Dedifferentiated amniotic fluid mesenchymal stem cell (primary cell): ENCODE measurements around the gene ELOVL5.
A peak's percentile ranks its signal among the peaks of the same experiment; 100 is the strongest.
"Not testable (repeated sequence)": the region's sequence is repeated elsewhere in the genome, so short reads cannot be mapped to it uniquely, and the experiment has no call there.

Experiments
- DNase-seq: peaks from one replicate; pipeline ENCODE4 v3.0.0-alpha.2; 2016; ENCODE audit errors: extremely low spot score

ELOVL5 gene, protein sequence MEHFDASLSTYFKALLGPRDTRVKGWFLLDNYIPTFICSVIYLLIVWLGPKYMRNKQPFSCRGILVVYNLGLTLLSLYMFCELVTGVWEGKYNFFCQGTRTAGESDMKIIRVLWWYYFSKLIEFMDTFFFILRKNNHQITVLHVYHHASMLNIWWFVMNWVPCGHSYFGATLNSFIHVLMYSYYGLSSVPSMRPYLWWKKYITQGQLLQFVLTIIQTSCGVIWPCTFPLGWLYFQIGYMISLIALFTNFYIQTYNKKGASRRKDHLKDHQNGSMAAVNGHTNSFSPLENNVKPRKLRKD

DNA sequence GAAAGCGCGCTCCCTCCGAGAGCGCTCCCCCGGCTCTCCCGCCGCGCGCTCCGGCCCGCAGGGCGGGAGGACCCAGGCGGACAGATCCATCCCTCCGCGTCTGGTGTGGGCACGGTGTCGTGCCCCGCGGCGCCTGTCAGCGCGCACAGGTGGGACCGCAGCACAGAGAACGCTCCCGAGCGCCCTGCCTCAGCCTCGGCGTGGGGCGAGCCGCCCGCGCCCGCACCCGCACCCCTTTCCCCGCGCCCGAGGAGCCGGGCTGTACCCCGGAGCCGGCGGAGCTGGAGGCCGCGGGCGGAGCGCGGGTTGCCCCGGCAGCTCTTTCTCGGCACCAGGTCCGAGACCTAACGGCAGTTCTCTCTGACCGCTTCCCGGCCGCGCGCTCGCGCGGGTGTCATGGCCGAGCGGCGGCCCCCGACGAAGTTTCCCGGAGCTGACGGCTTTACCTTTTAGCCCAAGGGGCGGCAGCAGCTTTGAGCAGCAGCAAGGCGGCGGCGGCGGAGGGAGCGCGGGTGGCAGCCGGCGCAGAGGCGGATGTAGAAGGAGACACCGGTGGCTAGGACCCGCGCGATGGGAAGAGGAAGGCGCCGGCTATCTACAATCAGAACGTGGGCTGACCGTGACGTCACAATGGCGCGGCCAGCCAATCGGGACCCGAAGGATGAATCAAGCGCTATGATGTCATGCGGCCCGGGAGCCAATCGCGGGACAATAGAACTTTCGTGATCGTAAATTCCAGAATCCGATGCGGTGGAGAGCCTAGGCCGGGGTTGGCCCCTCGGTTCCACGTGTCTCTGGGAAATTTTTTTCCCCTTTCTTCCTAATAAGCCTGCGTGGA, at the start of gene ELOVL5:
TSS of gene ELOVL5 (minus strand) at position 580 of the 838 bp plus-strand sequence. CDS start 53,251 bp downstream, outside the sequence.
- DNase-seq: peak; percentile 99

DNA sequence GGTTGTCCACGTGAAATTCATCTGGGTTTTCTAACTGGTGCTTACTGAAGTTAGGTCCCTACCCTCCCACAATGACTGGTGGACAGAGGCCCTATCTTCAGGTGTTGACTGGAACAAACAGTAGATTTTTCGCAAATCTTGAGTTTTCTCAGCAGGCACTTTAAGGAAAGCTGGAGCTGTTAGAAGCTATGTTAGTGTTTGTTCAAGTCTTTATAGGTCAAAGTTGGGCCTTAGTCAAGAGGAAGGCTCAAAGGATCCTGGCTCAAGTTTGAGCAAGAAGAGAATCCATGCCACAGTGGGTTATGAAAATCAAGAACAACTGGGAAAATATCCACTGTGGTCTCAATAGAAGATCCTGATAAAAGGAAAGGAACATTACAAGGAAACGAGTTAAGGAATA, 48.5 kb upstream of the ELOVL5 start:
- DNase-seq: no peak

DNA sequence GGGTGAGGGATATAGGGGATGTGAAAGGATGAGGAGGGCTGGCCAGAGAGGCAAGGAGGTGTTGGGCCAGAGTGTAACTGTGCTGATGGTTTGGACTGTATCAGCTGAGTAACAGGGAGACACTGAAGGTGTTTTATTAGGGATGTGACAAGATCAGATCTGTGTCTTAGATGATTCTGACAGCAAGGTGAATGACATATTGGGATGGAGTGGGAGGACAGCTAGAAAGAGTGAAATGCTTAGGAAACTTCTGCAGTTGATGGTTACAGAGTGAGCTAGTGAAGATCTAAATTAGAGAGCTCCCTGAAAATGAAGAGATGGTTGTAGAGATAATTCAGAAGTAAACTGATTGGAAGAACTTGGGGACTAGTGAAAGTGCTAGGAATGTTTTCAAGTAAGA, 47.2 kb upstream of the ELOVL5 start:
- no peak for DNase-seq

DNA sequence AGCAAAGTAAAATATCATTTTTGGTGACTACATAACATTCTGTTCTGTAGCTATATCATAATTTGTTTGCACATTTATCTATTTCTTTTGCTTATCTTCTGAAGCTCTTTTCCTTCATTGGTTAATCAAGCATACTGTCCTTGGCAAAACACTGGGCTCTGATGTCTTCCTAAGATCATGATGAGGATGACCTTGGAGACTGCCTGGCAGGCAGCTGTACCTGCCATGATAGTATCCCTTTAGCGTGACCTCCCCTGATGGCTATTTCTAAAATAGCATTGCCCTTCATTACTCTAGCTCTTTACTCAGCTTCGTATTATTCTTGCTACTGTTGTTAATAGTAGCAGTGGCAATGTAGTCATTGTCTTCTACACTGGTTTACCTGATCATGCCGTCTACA, 46.0 kb upstream of the ELOVL5 start:
- no peak for DNase-seq

DNA sequence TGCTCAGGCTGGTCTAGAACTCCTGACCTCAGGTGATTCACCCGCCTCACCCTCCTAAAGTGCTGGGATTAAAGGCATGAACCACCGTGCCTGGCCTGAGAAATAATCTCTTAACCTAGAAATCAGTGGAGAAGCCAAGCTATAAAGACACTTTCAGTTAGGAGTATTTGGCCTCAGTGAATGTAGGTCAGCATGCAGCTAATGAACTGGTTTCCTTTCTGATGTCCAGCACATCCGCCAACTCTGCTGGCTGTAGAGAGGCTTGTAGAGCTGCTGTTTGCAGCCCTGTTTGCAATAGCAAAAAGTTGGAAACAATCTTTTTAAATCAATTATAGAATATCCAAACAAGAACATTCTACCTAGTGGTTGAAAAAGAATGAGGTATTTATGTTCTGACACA, 42.4 kb upstream of the ELOVL5 start:
- no peak for DNase-seq

DNA sequence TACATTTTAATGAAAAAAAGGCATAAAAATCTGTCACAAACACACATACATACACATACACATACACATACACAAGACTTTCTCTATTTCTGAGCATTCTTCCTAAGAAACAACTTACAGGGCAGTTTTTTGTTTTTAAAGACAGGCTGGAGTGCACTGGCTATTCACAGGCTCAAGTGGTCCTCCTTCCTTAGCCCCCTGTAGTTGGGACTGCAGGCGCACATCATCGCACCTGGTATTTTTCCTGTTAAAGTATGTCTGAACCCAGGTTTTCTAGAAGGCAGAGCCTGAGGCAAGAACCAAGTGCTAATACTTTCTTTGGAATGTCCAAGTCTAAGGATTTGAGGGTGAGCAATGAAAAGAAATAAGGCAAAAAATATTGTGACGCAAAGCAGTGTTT, 41.3 kb upstream of the ELOVL5 start:
- no peak for DNase-seq

DNA sequence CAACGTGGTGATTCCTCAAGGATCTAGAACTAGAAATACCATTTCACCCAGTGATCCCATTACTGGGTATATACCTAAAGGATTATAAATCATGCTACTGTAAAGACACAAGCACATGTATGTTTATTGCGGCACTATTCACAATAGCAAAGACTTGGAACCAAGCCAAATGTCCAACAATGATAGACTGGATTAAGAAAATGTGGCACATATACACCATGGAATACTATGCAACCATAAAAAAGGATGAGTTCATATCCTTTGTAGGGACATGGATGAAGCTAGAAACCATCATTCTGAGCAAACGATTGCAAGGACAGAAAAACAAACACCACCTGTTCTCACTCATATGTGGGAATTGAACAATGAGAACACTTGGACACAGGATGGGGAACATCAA, 39.9 kb upstream of the ELOVL5 start:
- DNase-seq: not testable (repeated sequence)

DNA sequence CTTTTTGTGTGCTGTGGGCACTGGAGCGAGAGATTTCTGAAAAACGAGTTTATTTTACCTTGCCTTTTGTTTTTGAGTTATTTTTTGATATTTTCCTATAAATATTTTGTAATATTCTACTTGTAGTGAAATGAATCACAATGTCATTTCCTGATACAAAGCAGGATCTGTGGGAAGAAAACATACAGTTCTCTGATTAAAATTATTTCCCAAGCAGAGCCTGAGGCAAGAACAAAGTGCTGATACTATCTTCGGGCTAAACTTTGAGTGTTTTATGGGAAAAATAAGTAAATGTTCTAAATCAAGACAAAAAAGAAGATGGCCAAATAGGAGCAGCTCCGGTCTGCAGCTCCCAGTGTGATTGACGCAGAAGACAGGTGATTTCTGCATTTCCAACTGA, 33.7 kb upstream of the ELOVL5 start:
- no peak for DNase-seq

DNA sequence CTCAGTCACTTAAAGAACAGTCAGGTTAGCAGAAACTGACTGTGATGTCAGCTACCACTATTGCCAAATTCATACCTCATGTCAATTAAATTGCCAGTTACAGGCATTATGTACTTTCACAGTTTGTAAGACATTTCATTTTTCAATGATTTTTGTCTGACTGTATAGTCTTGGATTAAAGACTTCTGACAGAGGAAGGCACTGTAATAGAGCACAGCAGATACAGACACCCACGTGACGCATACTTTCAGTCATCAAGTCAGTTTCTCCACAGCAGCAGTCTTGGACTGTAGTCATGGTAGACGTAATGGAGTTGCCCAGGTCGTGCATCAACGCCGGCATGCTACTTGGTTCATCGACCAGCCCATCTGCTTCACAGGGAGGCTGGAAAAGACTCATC, 29.5 kb upstream of the ELOVL5 start:
- no peak for DNase-seq

DNA sequence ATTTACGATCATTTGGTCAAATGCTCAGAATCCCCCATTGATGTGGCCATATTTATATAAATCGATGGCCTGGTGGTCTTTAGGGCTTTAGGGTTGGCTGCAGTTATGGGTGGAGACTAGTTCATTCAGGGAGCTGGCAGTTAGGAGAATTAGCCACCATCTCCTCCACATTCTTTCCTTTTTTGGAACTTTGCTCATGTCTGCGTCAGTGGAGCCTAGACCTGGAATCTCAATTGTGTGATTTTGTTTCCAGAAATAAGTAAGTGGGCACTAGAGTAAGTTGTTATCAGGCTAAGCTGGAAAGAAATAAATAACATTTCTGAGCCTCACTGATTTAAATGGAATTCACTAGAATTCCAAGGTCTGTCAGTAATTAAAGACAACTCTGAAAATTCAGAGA, 29.0 kb upstream of the ELOVL5 start:
- DNase-seq: no peak

DNA sequence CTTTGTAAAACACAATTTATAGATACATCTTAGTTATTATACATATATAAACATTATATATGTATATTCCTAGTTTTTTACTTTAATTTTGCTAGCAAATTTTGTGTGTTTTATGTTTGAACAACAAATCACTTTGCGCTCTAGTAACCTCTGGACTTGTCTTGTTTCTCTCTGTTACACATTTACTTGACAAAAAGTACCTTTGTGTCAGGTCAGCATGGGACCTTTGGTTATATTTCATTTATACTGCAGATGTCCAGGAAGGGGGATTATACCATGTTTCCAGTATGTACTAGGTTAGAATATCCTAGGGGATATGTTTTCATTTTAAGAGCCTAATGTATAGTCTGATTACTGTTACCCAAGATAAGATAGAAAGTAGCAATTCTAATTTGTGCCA, 28.5 kb upstream of the ELOVL5 start:
- no peak for DNase-seq

DNA sequence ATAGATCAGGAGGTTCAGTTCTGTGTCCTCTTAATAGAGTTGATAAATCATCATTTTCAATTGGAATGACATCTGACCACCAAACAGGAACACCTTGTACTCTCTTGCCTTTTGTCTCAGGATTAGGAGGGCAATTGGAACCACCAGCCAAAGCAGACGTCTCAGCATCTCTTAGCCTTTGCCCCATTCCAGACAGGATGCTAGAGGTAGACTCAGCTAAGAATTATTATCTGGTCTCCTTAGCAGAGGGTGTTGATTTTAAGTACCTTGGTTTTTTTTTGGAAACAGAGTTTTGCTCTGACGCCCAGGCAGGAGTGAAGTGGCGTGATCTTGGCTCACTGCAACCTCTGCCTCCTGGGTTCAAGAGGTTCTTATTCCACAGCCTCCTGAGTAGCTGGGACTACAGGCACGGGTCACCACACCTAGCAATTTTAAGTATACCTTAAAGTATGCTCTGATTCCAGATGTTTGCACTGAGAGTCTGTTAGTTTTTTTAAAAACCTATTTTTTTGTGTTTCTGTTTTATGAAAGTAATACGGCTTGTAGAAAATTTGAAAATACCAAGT, 28.0 kb upstream of the ELOVL5 start:
- DNase-seq: no peak

DNA sequence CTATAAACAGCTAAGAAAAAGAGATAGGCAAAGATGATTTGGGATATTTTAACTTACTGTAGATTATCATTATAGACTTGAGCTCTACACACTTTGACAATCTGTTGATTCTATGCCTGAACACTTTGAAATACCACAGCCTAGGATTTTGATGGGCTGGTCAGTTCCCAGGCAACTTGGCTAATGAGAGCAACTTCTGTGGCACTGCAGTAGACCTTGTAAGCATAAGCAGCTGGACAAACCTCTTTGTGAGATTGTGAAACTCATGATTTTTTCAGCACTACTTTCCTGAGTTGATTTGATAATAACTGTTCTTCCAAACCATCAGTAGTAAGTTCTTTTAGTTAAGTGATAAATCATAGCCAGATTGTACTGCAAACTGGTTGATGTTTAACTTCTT, 27.1 kb upstream of the ELOVL5 start:
- DNase-seq: no peak

DNA sequence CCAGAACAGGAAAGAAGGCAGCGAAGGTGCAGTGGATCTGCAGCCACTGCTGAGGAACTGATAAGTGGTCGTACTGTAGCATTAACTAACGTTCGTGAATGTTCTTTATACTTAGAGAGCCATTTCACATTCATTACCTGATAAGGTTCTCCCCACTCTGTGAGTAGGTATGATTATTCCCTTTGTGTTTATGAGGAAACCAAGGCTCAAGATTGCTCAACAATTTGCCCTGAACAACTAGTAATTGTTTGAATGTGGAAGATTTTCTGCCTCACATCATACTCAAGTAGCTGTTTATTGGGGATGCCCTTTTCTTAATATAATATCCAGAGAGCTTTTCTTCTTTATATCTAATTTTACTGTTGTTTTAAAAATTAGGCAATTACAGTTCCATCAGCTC, 24.9 kb upstream of the ELOVL5 start:
- DNase-seq: no peak

DNA sequence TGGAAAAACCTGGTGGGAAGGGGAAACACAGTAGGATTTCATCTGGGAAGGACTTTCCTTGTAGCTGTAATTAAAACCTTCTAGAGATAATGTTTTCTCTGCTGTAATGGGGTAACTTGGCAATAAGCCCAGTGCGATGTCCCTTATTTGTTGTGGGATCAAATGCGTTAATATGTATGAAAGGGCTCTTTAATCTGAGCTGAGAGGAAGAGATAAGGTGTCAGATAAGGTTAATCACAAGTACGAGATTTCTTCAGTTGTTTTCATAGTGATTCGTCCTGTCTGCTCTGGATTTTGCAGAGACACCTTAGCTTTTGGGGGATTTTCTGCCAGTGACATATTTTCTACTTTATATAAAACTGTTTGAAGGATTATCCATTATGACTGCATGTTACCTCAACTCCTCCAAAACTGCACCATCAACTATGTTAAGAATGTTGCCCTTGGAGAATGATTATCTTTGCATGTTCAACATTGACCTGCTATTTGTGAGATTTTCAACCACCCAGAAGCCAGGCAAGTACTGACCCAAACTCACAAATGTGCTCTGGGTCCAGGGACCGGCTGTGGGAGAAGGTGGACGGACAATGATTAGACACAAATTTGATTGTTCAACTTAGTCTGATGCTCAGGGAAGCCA, 21.2 kb upstream of the ELOVL5 start:
- no peak for DNase-seq

DNA sequence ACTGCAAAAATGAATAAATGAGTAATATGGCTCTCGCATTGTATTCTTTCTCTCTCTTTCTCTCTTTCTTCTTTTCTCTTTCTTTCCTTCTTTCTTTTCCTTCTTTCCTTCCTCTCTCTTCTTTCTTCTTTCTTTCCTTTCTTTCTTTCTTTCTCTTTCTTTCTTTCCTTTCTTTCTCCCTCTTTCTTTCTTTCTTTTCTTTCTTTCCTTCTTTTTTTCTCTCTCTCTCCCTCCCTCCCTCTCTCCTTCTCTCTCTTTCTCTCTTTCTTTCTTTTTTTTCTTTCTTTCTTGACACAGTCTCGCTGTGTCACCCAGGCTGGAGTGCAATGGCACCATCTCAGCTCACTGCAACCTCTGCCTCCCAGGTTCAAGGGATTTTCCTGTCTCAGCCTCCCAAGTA, 20.3 kb upstream of the ELOVL5 start:
- DNase-seq: no peak

DNA sequence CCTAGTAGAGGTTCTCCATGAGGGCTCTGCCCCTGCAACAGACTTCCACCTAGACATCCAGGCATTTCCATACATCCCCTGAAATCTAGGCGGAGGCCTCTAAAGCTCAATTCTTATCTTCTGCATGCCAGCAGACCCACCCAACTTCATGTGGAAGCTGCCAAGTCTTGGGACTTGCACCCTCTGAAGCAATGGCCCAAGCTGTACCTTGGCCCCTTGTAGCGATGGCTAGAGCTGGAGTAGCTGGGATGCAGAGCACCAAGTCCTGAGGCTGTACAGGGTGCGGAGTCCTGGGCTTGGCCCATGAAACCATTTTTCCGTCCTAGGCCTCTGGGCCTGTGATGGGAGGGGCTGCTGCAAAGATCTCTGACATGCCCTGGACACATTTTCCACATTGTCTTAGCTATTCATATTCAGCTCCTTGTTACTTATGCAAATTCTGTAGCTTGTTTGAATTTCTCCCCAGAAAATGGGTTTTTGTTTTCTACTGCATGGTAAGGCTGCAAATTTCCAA, 17.4 kb upstream of the ELOVL5 start:
- DNase-seq: no peak

DNA sequence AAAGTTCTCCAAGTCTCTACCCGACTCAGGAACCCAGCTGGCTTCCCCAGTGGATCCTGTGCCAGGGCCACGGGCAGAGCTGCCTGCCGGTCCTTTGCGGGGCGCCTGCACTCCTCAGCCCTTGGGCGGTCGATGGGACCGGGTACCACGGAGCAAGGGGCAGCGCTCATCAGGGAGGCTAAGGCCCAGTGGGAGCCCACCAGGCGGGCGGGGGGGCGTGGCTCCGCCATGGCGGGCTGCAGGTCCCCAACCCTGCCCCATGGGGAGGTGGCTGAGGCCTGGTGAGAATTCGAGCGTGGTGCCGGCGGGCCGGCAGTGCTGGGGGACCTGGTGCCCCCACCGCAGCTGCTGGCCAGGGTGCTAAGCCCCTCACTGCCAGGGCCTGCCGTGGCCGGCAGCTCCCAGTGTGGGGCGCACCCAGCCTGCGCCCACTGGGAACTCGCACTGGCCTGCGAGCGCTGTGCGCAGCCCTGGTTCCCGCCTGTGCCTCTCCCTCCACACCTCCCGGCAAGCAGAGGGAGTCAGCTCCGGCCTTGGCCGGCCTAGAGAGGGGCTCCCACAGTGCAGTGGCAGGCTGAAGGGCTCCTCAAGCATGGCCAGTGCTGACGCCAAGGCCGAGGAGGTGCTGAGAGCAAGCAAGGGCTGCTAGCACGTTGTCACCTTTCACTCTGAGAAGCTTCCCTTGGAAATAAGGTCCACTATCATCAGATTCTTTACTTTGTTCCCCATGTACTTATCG, 14.8 kb upstream of the ELOVL5 start:
- no peak for DNase-seq

DNA sequence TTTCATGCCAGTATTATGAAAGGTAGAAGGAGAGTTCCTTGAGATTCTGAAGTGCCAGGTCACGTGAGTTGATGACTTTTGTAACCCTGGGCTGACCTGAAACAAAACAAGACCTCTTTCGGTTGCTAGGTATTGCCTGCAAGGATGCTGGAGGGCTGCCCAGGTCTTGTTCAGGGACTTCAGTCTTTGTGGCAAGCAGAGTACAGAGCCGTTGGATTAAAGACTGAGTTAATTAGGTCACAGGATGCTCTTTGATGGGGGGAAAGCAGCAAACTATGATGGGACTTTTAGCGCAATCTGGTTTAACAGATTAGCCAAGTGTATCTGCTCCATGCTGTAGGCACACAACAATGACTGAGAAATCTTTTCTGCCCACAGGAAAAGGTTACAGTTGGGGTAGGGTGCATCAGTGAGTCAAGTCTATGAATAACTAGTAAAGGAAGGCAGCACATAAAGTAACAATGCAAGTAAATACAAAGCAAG, 12.8 kb upstream of the ELOVL5 start:
- no peak for DNase-seq

DNA sequence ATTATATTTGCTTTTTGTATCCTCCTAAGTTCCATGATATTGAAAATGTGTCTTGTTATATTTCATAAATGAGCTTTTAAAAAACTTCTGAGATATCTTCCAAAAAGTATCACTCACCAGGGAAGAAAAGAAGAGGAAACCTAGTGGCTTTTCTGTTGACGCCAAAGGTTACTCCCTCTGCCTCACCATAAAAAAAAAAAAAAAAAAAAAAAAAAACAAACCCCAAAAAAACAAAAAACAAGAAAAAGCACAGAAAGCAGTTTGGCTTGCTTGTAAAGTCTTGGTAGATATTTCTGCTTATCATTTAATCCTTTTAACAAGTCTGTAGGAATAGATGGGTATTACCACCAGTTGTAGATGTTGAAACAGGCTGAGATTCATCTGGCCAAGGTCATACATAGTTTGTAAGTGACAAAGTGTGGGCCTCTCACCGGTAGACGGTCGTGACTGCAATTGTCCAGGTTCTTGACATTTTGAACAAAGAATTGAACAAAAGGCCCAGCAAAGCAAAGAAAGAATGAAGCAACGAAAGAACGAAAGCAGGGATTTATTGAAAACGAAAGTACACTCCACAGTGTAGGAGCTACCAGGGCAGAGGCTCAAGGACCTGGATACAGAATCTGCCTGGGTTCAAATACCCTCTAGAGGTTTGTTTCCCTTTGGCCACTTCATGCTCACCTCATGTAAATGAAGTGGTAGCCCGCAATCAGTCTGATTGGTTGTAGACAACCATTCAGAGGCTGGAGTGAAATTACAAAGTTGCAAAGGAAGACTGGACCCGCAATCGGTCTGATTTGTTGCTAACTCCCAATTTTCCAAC, 11.6 kb upstream of the ELOVL5 start:
- DNase-seq: no peak

DNA sequence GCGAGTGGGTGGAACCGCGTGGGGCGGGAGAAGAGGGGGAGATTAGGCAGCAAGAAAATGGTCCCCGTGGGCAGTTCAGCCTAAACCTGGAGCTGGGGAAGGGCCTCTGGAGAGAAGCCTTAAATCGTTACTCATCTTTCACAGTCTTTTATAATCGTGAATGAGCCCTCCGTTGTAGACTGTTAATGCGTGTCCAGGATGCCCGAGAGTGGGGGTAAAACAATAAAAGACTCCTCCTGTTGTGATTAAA, 11.0 kb upstream of the ELOVL5 start:
- no peak for DNase-seq
